ENCODE results near the gene C22orf23.
"Not testable (repeated sequence)": the region's sequence is repeated elsewhere in the genome, so short reads cannot be mapped to it uniquely, and the experiment has no call there.

- not testable (repeated sequence) for TF ChIP-seq EZH2 (IDR thresholded peaks at IDR 0.05; ENCODE audit: borderline replicate concordance, low read depth, low read length, poor library complexity, severe bottlenecking); CTCF (conservative IDR thresholded peaks at IDR 0.05; ENCODE audit: low read depth, low read length)
These were observed 9.0 kb downstream of the C22orf23 start for GRCh38 chr22:37944423-37944822.
